Cardiac muscle cell (in vitro differentiated cells and primary cell): ENCODE measurements around the gene CCDC184. TPM values are rescaled to one million over a fixed set of nuclear protein-coding genes. Genes with fewer than 3 reads are reported as not detected.

Experiments
- DNase-seq, 2 donors: peaks; one replicate each; pipeline versions ENCODE4 v3.0.0 to v3.0.0-alpha.2; 2010 to 2017; ENCODE audit warnings: low read depth in 1 of 2, low spot score in 1 of 2
- H3K27ac ChIP-seq: fragments of 200-600 bp; sonication (generic); 2 replicates; pipeline ENCODE4 v1.5.1; 2016
- H3K27me3 ChIP-seq: fragments of 200-600 bp; sonication (generic); 2 replicates; pipeline ENCODE4 v1.6.0; 2016; ENCODE audit warnings: control low read depth
- H3K36me3 ChIP-seq: fragments of 200-600 bp; sonication (generic); 2 replicates; pipeline ENCODE4 v1.5.1; 2016; ENCODE audit warnings: control low read depth
- H3K4me1 ChIP-seq: fragments of 200-600 bp; sonication (generic); 2 replicates; pipeline ENCODE4 v1.8.1; 2017; ENCODE audit warnings: low read depth, mild to moderate bottlenecking, mixed run types
- H3K4me3 ChIP-seq: fragments of 200-600 bp; sonication (generic); 2 replicates; pipeline ENCODE4 v1.5.1; 2016; ENCODE audit warnings: mild to moderate bottlenecking
- H3K9me3 ChIP-seq: fragments of 200-600 bp; sonication (generic); 2 replicates; pipeline ENCODE4 v1.5.1; 2017; ENCODE audit warnings: low read depth, mild to moderate bottlenecking, control low read depth
- polyA plus RNA-seq: library from polyadenylated mRNA; unstranded; fragments of >200 nt; fragmentation: Nextera tagmentation; extraction: Ambion mirVana; gene quantifications from 2 replicates; pipeline ENCODE4 v1.2.1, GENCODE V29; 2016
- total RNA-seq: library from RNA; depleted of rRNA; stranded (reverse); fragments of >200 nt; gene quantifications from 2 replicates; pipeline ENCODE4 v1.2.3, GENCODE V29; 2016
- TF ChIP-seq, protein P1 (sequence below): IDR thresholded peaks from 2 replicates; pipeline ENCODE4 v1.5.1; 2012; ENCODE audit warnings: low read depth, mild to moderate bottlenecking, low read length

The CCDC184 gene
- total and polyA plus RNA-seq, 2 experiments from 2014 or later: 0.45 TPM; not detected in 1

DNA sequence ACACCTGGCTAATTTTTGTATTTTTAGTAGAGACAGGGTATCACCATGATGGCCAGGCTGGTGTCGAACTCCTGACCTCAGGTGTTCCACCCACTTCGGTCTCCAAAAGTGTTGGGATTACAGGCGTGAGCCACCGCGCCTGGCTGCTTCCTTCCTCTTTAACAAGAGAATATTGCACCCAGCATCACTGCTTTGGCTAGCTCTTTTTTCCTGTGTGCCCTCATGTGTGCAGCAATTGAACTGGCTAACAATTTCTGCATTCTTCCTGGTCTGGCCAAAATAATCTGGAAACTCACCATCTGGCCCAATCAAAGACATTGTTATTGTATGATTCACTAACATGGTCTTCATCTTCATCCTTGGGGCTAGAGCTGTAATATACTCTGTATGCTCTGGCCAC, 23.4 kb upstream of the CCDC184 start:
- Histone ChIP-seq H3K4me1 (peaks cover 14% of the 10 kb centered on the region), H3K27me3 (no peaks in the 10 kb centered on the region), H3K36me3 (no peaks in the 10 kb centered on the region), H3K27ac (no peak overlapping the region), H3K4me3 (no peak overlapping the region), H3K9me3 (no peaks in the 10 kb centered on the region)
- peak in 1 of 2 donors; percentile 29 for DNase-seq
- TF ChIP-seq, protein P1, sequence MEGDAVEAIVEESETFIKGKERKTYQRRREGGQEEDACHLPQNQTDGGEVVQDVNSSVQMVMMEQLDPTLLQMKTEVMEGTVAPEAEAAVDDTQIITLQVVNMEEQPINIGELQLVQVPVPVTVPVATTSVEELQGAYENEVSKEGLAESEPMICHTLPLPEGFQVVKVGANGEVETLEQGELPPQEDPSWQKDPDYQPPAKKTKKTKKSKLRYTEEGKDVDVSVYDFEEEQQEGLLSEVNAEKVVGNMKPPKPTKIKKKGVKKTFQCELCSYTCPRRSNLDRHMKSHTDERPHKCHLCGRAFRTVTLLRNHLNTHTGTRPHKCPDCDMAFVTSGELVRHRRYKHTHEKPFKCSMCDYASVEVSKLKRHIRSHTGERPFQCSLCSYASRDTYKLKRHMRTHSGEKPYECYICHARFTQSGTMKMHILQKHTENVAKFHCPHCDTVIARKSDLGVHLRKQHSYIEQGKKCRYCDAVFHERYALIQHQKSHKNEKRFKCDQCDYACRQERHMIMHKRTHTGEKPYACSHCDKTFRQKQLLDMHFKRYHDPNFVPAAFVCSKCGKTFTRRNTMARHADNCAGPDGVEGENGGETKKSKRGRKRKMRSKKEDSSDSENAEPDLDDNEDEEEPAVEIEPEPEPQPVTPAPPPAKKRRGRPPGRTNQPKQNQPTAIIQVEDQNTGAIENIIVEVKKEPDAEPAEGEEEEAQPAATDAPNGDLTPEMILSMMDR: no peak

DNA sequence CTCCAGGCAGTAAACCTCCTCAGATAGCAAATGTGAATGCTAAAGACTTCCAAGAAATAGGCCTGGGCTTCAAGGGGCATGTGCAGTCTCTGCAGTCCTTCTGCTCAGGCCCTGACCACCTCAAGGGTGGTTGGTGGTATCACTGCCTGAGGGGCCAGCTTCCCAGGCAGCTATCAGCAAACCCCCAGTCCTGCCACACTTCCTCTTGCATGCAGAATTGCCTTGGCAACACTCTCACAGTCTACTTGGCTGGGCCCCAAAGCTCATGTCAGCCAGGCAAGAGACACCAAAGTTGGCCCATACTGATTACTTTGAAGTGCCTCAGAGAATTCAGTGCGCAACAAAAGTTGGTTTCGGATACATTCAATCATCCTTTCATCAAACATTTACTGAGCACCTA, 22.6 kb upstream of the CCDC184 start:
- no peaks in the 10 kb centered on the region for H3K36me3 ChIP-seq
- DNase-seq: peak in 1 of 2 donors; percentile 67
- H3K4me1 ChIP-seq: peaks cover 14% of the 10 kb centered on the region
- H3K9me3 ChIP-seq: no peaks in the 10 kb centered on the region
- H3K27me3 ChIP-seq: no peaks in the 10 kb centered on the region
- H3K27ac ChIP-seq: no peak overlapping the region
- no peak overlapping the region for H3K4me3 ChIP-seq
- TF ChIP-seq, protein P1: no peak

DNA sequence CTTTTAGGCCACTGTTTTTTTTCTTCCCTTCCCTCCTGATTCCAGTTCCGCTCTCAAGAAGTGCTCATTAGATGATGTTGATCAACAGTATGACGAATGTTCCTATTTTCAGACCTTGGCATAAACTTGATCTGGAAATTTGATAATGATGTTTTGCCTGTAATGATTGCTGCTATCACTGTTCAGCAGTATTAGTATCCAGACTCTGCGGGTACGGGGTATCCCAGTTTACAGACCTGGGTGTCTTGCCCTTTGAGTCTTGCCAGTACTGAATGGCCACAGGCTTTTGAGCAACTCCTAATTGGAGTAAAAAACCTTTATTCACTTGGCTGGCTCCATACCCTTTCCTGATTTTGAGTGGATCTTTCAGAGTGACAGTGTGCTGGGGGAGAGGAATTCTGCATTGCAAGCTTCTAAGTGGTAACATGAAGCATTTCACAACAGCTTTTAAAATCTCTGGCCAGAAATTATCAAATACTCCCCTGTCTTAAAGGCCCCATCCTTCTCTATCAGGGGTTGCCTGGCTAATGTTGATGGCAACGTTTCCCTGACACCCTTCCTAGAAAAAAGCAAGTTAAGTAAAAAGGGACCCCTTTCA, 20.2 kb upstream of the CCDC184 start:
- Histone ChIP-seq H3K36me3 (no peaks in the 10 kb centered on the region), H3K4me1 (peaks cover under 1% of the 10 kb centered on the region), H3K27me3 (no peaks in the 10 kb centered on the region), H3K4me3 (no peak overlapping the region), H3K9me3 (no peaks in the 10 kb centered on the region), H3K27ac (no peak overlapping the region)
- no peak for DNase-seq
- TF ChIP-seq, protein P1: no peak

DNA sequence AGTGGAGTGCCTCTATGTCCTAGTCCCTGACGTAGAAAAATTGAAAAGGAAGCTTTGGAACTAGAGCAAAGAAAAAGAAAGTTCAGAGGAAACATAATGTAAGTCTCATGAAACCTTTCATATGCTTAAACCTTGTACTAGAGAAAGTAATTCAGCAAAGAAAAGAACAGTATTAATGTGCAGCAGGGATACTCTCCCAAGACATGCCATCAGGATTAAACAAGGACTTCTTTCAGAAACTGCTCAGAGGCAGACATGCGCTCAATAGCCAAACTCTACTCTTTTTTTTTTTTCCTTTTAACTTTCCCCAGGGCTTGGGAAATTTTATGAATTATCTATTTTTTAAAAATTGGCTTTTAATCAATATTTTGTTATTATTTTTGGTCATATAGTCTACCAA, 19.0 kb upstream of the CCDC184 start:
- DNase-seq: no peak
- TF ChIP-seq, protein P1: no peak
- no peaks in the 10 kb centered on the region for H3K36me3 ChIP-seq

DNA sequence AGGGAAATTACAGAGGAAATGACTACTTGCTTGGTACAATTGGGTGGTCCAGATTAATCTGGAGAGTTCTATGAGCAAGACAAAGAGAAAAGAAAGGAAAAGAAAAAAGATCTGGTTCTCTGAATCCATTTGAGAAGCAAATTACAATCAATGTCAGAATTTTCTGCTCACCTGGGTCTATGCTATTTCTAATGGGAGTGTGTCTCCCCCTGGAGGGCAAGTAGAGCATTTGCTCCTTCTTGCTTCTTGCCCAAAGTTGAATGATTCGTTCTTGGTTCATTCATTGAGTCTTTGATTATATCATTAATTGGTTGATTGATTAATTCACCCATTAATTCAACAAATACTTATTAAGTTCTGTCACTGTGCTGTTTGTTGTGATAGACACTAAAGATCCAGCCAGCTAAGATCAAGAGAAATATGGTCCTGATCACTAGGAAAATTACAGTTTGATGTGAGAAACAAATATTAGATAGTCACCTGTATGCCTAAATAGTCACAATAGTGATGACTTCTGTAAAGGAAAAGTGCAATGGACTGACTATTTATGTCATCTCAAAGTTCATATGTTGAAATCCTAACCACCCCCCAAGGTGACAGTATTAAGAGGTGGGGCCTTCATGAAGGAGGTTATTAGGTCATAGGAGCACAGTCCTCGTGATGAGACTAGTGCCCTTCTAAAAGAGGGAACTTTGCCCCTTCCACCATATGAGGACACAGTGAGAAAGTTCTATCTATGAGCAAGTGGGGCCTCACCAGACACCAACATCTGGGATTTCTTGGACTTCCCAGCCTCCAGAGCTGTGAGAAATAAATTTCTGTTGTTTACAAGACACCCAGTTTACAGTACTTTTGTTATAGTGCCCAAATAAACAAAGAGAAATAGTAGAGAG, 18.1 kb upstream of the CCDC184 start:
- peak; percentile 70 to 75 for DNase-seq
- TF ChIP-seq, protein P1: peak; percentile 93
- no peaks in the 10 kb centered on the region for H3K4me1 ChIP-seq
- H3K27me3 ChIP-seq: no peaks in the 10 kb centered on the region
- H3K9me3 ChIP-seq: no peaks in the 10 kb centered on the region
- H3K27ac ChIP-seq: no peak overlapping the region
- no peaks in the 10 kb centered on the region for H3K36me3 ChIP-seq
- H3K4me3 ChIP-seq: no peak overlapping the region

More for the DNA sequence above, 19.0 kb upstream of the CCDC184 start:
- Histone ChIP-seq H3K27me3 (no peaks in the 10 kb centered on the region), H3K4me3 (no peak overlapping the region), H3K27ac (no peak overlapping the region), H3K9me3 (no peaks in the 10 kb centered on the region), H3K4me1 (no peaks in the 10 kb centered on the region)
